RCC 7860 (cell line): ENCODE data around the gene GCM1.

Experiments
- DNase-seq: peaks from one replicate; pipeline ENCODE4 v3.0.0-alpha.2; 2015; ENCODE audit warnings: low spot score
- FAIRE-seq: peaks from 2 replicates; lab custom pipeline; 2012; peaks lifted over from hg19 to GRCh38; lab: Jason Lieb, UNC

The GCM1 gene

GRCh38 chr6:53109612-53110011 lies 39.0 kb downstream of the GCM1 start:
- FAIRE-seq (no peak), DNase-seq (no peak)

- DNase-seq, result peak; percentile 81
- peak; percentile 93 for FAIRE-seq
Observed at GRCh38 chr6:53107091-53107490, 41.5 kb downstream of the GCM1 start.

DNA sequence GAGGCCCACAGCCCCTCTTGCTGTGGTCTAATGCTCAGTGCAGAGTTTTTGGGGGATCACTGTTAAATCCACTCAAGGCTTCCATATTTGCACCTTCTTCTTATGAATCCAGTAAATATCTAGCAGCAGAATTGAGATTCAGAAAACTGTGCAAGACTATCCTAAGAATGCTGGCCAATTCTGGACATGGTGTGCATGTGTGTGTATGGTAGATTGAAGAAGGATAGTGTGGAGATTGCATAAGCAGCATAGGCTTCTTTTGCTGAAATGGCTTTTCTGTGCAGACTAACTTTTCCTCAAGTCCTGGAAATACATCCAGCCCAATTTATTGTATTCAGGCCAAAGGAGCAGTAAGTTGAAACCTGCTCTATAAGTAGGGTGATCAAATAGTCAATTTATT lies 43.7 kb downstream of the GCM1 start:
- no peak for DNase-seq
- FAIRE-seq, result no peak

- DNase-seq (peak; percentile 22), FAIRE-seq (no peak)
Observed at GRCh38 chr6:53103993-53104675, 44.5 kb downstream of the GCM1 start.

DNA sequence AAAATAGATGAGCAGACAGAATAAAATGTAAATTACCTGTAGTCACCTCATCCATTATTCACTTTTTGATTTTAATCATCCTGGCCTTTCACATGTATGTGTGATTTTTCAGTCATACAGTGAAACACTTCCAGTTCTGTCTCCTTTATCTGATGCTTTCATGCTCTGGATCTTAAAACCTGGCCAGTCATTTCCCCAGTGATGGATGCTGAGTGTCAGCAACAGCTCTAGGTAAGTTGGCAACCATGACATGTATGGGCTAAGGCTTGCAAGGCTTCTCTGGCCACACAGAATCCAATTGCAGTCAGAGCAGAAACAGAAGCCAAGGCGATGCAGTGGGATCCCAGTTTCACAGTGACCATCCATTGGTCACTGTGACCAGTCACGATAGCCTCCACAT lies 47.6 kb downstream of the GCM1 start:
- FAIRE-seq (no peak), DNase-seq (no peak)

GRCh38 chr6:53100561-53100960 lies 48.1 kb downstream of the GCM1 start:
- FAIRE-seq (no peak), DNase-seq (no peak)

DNA sequence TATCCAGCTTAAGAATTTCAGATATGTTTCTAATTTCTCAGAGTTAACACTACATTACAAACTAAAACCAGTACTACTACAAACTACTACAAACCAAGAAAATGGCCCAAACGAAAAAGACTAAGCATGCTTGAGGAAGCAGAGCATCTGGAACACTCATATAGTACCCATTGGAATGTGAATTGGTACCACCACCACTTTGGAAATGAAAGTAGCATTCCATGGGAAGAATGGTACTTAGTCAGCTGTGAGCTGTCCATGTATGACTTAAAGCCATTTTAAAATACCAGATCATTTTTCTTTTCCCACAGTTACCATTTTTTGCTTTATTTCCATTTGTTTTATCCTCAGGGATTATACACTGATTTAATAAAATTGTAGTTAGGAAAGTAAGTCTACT lies 52.9 kb downstream of the GCM1 start:
- DNase-seq (no peak), FAIRE-seq (no peak)

DNA sequence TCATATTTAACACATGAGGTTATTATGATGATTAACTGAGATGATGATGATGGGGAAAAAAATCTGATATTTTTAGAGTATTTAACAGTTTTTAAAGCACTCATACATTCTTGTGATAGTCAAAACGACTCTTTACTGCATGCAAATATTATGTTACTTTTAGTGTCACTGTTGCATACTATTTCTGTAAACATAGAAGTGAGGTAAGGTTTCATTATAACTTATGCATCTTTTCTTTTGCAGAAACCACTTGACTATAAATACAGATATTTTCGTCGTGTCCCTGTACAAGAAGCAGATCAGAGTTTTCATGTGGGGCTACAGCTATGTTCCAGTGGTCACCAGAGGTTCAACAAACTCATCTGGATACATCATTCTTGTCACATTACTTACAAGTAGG lies 53.4 kb downstream of the GCM1 start:
- no peak for FAIRE-seq
- DNase-seq, result no peak

GRCh38 chr6:53090576-53090975 lies 58.1 kb downstream of the GCM1 start:
- FAIRE-seq (peak; percentile 81), DNase-seq (peak; percentile 8)

DNA sequence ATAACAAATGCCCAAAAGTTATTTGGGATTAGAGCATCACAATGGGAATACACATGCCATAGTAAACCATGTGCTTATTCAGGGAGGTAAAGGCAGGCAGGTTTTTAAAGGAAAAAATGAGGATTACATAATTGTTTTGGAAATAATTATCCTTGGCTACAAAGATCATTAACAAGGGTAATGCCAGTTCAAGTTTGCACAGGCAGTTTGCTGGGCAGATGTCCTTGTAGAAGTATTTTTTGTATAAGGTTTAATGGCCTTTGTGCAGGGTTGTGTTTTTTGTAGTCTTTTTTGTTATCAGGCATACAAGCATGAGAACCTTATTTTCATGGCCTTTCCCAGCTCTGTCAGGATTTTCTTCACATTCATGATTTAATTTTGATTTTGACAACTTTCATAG lies 58.7 kb downstream of the GCM1 start:
- DNase-seq (no peak), FAIRE-seq (no peak)

DNA sequence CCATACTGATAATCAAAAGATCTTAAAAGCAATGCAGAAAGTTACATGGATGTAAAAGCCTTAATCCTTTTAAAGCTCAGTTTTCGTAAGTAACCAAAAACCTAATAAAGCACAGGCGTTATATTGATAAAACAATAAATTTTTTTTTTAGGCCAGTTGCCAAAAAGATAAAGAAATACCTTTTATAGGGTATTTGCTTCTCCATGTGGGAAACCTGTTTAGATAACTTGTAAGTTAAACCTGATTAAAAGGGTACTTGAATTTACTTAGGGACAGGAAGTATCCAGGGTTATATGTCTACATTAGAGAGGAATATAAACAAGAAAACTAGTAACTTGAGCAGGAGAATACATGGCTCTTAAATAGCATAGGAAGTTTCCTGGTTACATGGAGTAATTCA lies 62.3 kb downstream of the GCM1 start:
- DNase-seq (no peak), FAIRE-seq (no peak)

GRCh38 chr6:53080813-53081212 lies 67.8 kb downstream of the GCM1 start:
- DNase-seq, result no peak

More at GRCh38 chr6:53080813-53081212, 67.8 kb downstream of the GCM1 start:
- FAIRE-seq, result no peak
